Measurements from ENCODE around the gene TMEM86B. TPM values are rescaled to one million over a fixed set of nuclear protein-coding genes. Genes with fewer than 3 reads are reported as not detected.

The TMEM86B gene
- total and polyA plus RNA-seq, 2 experiments from 2014 or later: 1.1 to 3.2 TPM

DNA sequence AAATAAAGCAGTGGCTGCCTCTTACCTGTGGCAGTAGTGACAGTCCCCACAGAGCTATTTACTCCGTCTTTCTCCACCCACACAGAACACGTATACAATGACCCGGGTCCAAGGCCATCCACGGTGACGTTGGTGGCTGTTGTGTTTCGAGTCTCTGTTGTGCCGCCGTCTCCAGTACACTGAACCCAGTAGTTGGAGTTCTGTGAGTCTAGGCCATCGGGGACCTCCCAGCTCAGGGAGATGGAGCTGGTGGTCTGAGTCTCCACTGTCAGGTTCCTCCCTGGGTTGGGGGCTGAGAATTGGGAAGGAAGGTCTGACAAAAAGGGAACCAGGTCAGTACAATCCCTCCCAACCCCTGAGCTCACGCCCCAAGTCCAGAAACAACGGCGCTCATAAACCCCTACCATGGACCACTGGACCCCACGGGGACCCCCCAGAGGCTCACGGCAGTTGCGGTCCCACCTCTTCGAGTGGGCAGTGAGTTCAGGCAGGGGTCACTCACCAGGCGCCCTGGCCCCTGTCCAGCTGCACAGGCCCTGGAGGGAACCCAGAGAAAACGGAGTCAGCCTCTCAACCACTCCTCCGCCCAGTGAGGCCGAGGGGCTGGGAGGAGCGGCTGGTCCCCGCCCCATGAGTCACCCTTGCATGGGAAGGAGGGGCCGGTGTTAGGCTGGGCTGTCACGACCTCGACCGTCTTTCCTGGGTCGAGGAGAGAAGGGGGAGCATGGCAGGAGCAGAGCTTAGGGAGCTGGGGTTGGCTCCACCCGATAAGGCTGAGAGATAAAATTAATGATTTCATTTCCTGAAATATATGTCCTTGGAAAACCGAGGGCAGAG, 21.7 kb downstream of the TMEM86B start:
- H3K27ac ChIP-seq (ENCODE audit: low read depth): no peak overlapping the region
- Mint-ChIP-seq H3K4me1 (peaks cover 10% of the 10 kb centered on the region), H3K36me3 (ENCODE audit: low read depth) (no peaks in the 10 kb centered on the region), H3K9me3 (peaks cover 5% of the 10 kb centered on the region), H3K27me3 (ENCODE audit: insufficient read depth, low read depth, poor library complexity) (peaks cover 10% of the 10 kb centered on the region), H3K27ac (no peak overlapping the region), H3K4me3 (peak overlapping the region; percentile 35; the same call in 1 of the 3 replicates)
- peak overlapping the region; percentile 66; the same call in 1 of the 2 replicates for H2AFZ ChIP-seq
- H3K27me3 ChIP-seq (ENCODE audit: insufficient read depth): no peaks in the 10 kb centered on the region
- TF ChIP-seq NANOG (IDR thresholded peaks at IDR 0.05; ENCODE audit: borderline replicate concordance): no peak
- TF ChIP-seq EZH2 (IDR thresholded peaks at IDR 0.05; ENCODE audit: low read depth, unreplicated experiment): no peak
- TF ChIP-seq, protein P1, sequence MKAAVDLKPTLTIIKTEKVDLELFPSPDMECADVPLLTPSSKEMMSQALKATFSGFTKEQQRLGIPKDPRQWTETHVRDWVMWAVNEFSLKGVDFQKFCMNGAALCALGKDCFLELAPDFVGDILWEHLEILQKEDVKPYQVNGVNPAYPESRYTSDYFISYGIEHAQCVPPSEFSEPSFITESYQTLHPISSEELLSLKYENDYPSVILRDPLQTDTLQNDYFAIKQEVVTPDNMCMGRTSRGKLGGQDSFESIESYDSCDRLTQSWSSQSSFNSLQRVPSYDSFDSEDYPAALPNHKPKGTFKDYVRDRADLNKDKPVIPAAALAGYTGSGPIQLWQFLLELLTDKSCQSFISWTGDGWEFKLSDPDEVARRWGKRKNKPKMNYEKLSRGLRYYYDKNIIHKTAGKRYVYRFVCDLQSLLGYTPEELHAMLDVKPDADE (IDR thresholded peaks at IDR 0.05): no peak
- TF ChIP-seq, protein P2, sequence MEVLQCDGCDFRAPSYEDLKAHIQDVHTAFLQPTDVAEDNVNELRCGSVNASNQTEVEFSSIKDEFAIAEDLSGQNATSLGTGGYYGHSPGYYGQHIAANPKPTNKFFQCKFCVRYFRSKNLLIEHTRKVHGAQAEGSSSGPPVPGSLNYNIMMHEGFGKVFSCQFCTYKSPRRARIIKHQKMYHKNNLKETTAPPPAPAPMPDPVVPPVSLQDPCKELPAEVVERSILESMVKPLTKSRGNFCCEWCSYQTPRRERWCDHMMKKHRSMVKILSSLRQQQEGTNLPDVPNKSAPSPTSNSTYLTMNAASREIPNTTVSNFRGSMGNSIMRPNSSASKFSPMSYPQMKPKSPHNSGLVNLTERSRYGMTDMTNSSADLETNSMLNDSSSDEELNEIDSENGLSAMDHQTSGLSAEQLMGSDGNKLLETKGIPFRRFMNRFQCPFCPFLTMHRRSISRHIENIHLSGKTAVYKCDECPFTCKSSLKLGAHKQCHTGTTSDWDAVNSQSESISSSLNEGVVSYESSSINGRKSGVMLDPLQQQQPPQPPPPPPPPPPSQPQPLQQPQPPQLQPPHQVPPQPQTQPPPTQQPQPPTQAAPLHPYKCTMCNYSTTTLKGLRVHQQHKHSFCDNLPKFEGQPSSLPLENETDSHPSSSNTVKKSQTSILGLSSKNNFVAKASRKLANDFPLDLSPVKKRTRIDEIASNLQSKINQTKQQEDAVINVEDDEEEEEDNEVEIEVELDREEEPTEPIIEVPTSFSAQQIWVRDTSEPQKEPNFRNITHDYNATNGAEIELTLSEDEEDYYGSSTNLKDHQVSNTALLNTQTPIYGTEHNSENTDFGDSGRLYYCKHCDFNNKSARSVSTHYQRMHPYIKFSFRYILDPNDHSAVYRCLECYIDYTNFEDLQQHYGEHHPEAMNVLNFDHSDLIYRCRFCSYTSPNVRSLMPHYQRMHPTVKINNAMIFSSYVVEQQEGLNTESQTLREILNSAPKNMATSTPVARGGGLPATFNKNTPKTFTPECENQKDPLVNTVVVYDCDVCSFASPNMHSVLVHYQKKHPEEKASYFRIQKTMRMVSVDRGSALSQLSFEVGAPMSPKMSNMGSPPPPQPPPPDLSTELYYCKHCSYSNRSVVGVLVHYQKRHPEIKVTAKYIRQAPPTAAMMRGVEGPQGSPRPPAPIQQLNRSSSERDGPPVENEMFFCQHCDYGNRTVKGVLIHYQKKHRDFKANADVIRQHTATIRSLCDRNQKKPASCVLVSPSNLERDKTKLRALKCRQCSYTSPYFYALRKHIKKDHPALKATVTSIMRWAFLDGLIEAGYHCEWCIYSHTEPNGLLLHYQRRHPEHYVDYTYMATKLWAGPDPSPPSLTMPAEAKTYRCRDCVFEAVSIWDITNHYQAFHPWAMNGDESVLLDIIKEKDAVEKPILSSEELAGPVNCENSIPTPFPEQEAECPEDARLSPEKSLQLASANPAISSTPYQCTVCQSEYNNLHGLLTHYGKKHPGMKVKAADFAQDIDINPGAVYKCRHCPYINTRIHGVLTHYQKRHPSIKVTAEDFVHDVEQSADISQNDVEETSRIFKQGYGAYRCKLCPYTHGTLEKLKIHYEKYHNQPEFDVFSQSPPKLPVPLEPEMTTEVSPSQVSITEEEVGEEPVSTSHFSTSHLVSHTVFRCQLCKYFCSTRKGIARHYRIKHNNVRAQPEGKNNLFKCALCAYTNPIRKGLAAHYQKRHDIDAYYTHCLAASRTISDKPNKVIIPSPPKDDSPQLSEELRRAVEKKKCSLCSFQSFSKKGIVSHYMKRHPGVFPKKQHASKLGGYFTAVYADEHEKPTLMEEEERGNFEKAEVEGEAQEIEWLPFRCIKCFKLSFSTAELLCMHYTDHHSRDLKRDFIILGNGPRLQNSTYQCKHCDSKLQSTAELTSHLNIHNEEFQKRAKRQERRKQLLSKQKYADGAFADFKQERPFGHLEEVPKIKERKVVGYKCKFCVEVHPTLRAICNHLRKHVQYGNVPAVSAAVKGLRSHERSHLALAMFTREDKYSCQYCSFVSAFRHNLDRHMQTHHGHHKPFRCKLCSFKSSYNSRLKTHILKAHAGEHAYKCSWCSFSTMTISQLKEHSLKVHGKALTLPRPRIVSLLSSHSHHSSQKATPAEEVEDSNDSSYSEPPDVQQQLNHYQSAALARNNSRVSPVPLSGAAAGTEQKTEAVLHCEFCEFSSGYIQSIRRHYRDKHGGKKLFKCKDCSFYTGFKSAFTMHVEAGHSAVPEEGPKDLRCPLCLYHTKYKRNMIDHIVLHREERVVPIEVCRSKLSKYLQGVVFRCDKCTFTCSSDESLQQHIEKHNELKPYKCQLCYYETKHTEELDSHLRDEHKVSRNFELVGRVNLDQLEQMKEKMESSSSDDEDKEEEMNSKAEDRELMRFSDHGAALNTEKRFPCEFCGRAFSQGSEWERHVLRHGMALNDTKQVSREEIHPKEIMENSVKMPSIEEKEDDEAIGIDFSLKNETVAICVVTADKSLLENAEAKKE (CRISPR knock-in tag; IDR thresholded peaks at IDR 0.05): no peak
- TF ChIP-seq, protein P3, sequence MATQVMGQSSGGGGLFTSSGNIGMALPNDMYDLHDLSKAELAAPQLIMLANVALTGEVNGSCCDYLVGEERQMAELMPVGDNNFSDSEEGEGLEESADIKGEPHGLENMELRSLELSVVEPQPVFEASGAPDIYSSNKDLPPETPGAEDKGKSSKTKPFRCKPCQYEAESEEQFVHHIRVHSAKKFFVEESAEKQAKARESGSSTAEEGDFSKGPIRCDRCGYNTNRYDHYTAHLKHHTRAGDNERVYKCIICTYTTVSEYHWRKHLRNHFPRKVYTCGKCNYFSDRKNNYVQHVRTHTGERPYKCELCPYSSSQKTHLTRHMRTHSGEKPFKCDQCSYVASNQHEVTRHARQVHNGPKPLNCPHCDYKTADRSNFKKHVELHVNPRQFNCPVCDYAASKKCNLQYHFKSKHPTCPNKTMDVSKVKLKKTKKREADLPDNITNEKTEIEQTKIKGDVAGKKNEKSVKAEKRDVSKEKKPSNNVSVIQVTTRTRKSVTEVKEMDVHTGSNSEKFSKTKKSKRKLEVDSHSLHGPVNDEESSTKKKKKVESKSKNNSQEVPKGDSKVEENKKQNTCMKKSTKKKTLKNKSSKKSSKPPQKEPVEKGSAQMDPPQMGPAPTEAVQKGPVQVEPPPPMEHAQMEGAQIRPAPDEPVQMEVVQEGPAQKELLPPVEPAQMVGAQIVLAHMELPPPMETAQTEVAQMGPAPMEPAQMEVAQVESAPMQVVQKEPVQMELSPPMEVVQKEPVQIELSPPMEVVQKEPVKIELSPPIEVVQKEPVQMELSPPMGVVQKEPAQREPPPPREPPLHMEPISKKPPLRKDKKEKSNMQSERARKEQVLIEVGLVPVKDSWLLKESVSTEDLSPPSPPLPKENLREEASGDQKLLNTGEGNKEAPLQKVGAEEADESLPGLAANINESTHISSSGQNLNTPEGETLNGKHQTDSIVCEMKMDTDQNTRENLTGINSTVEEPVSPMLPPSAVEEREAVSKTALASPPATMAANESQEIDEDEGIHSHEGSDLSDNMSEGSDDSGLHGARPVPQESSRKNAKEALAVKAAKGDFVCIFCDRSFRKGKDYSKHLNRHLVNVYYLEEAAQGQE (IDR thresholded peaks at IDR 0.05; ENCODE audit: unreplicated experiment): no peak
- TF ChIP-seq JUNB (IDR thresholded peaks at IDR 0.05; ENCODE audit: unreplicated experiment): no peak
- no peak for TF ChIP-seq POLR2AphosphoS5 (IDR thresholded peaks at IDR 0.05; ENCODE audit: low read depth)
- TF ChIP-seq ZNF331 (CRISPR knock-in tag; IDR thresholded peaks at IDR 0.05; ENCODE audit: low read depth): no peak
- TF ChIP-seq ZNF114 (CRISPR knock-in tag; IDR thresholded peaks at IDR 0.05): no peak
- TF ChIP-seq EZH2phosphoT487 (IDR thresholded peaks at IDR 0.05; ENCODE audit: unreplicated experiment): no peak
- TF ChIP-seq, protein P4, sequence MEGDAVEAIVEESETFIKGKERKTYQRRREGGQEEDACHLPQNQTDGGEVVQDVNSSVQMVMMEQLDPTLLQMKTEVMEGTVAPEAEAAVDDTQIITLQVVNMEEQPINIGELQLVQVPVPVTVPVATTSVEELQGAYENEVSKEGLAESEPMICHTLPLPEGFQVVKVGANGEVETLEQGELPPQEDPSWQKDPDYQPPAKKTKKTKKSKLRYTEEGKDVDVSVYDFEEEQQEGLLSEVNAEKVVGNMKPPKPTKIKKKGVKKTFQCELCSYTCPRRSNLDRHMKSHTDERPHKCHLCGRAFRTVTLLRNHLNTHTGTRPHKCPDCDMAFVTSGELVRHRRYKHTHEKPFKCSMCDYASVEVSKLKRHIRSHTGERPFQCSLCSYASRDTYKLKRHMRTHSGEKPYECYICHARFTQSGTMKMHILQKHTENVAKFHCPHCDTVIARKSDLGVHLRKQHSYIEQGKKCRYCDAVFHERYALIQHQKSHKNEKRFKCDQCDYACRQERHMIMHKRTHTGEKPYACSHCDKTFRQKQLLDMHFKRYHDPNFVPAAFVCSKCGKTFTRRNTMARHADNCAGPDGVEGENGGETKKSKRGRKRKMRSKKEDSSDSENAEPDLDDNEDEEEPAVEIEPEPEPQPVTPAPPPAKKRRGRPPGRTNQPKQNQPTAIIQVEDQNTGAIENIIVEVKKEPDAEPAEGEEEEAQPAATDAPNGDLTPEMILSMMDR (conservative IDR thresholded peaks at IDR 0.05; ENCODE audit: low read depth in 2 of 2): no peak
- TF ChIP-seq STAT1 (IDR thresholded peaks at IDR 0.05; ENCODE audit: unreplicated experiment): no peak
- no peak for TF ChIP-seq CREB1 (CRISPR knock-in tag; IDR thresholded peaks at IDR 0.05; ENCODE audit: low read depth)
- no peaks in the 10 kb centered on the region for H3K79me2 ChIP-seq (replicated peaks; ENCODE audit: insufficient read depth)
- H3K9me2 ChIP-seq (ENCODE audit: insufficient read depth): no peaks in the 10 kb centered on the region
- H3K4me2 ChIP-seq: peak overlapping the region; percentile 60
- H4K20me1 ChIP-seq (replicated peaks; ENCODE audit: insufficient read depth): no peaks in the 10 kb centered on the region
- DNase-seq (ENCODE audit: low spot score) (peak; percentile 83), ATAC-seq (peak; percentile 99)
- H3K4me1 ChIP-seq (ENCODE audit: insufficient read depth): no peaks in the 10 kb centered on the region
- no peaks in the 10 kb centered on the region for H3F3A ChIP-seq (replicated peaks; ENCODE audit: low read depth)
- H3K4me3 ChIP-seq: peak overlapping the region; percentile 34; the same call in 1 of the 2 replicates
- H3K36me3 ChIP-seq (ENCODE audit: insufficient read depth): no peaks in the 10 kb centered on the region

Data from GM23338 (cell line).